Loucy (cell line): ENCODE results near the gene ZNF319.

Source experiments
- CTCF ChIP-seq: fragments of 200-600 bp; sonication (generic); conservative IDR thresholded peaks from 2 replicates; pipeline ENCODE4 v1.5.1; 2014; ENCODE audit warnings: mild to moderate bottlenecking, antibody characterized with exemption, low read length
- EZH2phosphoT487 ChIP-seq: fragments of 200-600 bp; IDR thresholded peaks from 2 replicates; pipeline ENCODE4 v1.6.1; 2018; ENCODE audit warnings: antibody characterized with exemption, mild to moderate bottlenecking, moderate library complexity, borderline replicate concordance

- TF ChIP-seq CTCF (no peak), EZH2phosphoT487 (no peak)
These were observed 52.4 kb downstream of the ZNF319 start for GRCh38 chr16:57948027-57948426.
